IMR-90 (cell line): Measurements from ENCODE around the gene FNDC3B. TPM values are rescaled to one million over a fixed set of nuclear protein-coding genes. Genes with fewer than 3 reads are reported as not detected.

Experiments
- ATAC-seq: fragments of 200-7000 bp; cut with Tn5 transposase; 2 replicates; pipeline ENCODE4 v1.9.1; 2020; ENCODE audit warnings: low read depth, mild to moderate bottlenecking, moderate library complexity
- BruUV-seq: library from RNA; stranded (reverse); fragments of 400-500 nt; replicated peaks from 2 replicates; lab custom pipeline; 2021; lab: Mats Ljungman, UMichigan
- CTCF ChIA-PET: fragments of 300-600 bp; formaldehyde crosslinking; extraction: SDS; loops from one replicate; lab custom pipeline; 2021; ENCODE audit warnings: antibody characterized with exemption; lab: Yijun Ruan, JAX
- POLR2A ChIA-PET: fragments of 300-600 bp; sonication (Branson Sonifier 250); formaldehyde crosslinking; loops from one replicate; lab custom pipeline; 2022; ENCODE audit warnings: antibody characterized with exemption; ENCODE audit not compliant: unreplicated experiment; lab: Charles Lee
- DNase-seq: peaks from one replicate; pipeline ENCODE4 v3.0.0; 2013
- H2AFZ ChIP-seq: replicated peaks from 2 replicates; pipeline ENCODE3; 2013; ENCODE audit warnings: low read length, mild to moderate bottlenecking; ENCODE audit not compliant: poor library complexity
- H2AK5ac ChIP-seq: 2 replicates; pipeline ENCODE4 v1.6.1; 2013; ENCODE audit warnings: low read depth, low read length, inconsistent platforms
- H2AK9ac ChIP-seq: replicated peaks from 2 replicates; pipeline ENCODE3; 2013; ENCODE audit warnings: mild to moderate bottlenecking, low read depth, low read length, moderate library complexity; ENCODE audit not compliant: poor library complexity
- H2BK120ac ChIP-seq: 2 replicates; pipeline ENCODE4 v1.6.1; 2013; ENCODE audit warnings: low read depth, low read length, inconsistent platforms
- H2BK15ac ChIP-seq: 3 replicates; pipeline ENCODE4 v1.6.1; 2013; ENCODE audit warnings: low read depth, low read length, inconsistent platforms
- H2BK20ac ChIP-seq: 2 replicates; pipeline ENCODE4 v1.6.1; 2013; ENCODE audit warnings: low read depth, mild to moderate bottlenecking, inconsistent platforms, low read length, moderate library complexity
- H2BK5ac ChIP-seq: 2 replicates; pipeline ENCODE4 v1.6.1; 2013; ENCODE audit warnings: mild to moderate bottlenecking, low read depth, low read length, inconsistent platforms; ENCODE audit not compliant: poor library complexity, severe bottlenecking
- H3K14ac ChIP-seq: replicated peaks from 2 replicates; pipeline ENCODE4 v1.6.1; 2013; ENCODE audit warnings: low read depth, low read length, inconsistent platforms
- H3K18ac ChIP-seq: 2 replicates; pipeline ENCODE4 v1.6.1; 2013; ENCODE audit warnings: low read depth, low read length, control low read depth
- H3K23ac ChIP-seq: 2 replicates; pipeline ENCODE4 v1.6.1; 2013; ENCODE audit warnings: low read depth, low read length, inconsistent platforms
- H3K27ac ChIP-seq: 2 replicates; pipeline ENCODE4 v1.5.1; 2013; ENCODE audit warnings: mild to moderate bottlenecking, control low read depth, low read length; ENCODE audit not compliant: insufficient read depth
- H3K27me3 ChIP-seq: 2 replicates; pipeline ENCODE4 v1.6.1; 2013; ENCODE audit warnings: low read length; ENCODE audit not compliant: control insufficient read depth, insufficient read depth
- H3K36me3 ChIP-seq: 2 replicates; pipeline ENCODE4 v1.6.1; 2013; ENCODE audit warnings: low read length, mixed read lengths; ENCODE audit not compliant: control insufficient read depth, insufficient read depth
- H3K4ac ChIP-seq: 2 replicates; pipeline ENCODE4 v1.6.1; 2013; ENCODE audit warnings: low read depth, low read length, inconsistent platforms
- H3K4me1 ChIP-seq: 2 replicates; pipeline ENCODE4 v1.6.1; 2013; ENCODE audit warnings: low read length, mixed read lengths; ENCODE audit not compliant: control insufficient read depth, insufficient read depth
- H3K4me2 ChIP-seq: 2 replicates; pipeline ENCODE4 v1.6.1; 2013; ENCODE audit warnings: low read depth, mild to moderate bottlenecking, control low read depth, low read length, moderate library complexity
- H3K4me3 ChIP-seq: 2 replicates; pipeline ENCODE4 v1.5.1; 2013; ENCODE audit warnings: low read depth, mild to moderate bottlenecking, control low read depth, low read length, moderate library complexity; ENCODE audit not compliant: insufficient read depth
- H3K56ac ChIP-seq: 2 replicates; pipeline ENCODE4 v1.6.1; 2013; ENCODE audit warnings: low read length, inconsistent platforms; ENCODE audit not compliant: insufficient read depth; ENCODE audit errors: extremely low read depth
- H3K79me1 ChIP-seq, 2 experiments: 2 replicates each; pipeline ENCODE4 v1.6.1; 2013; ENCODE audit warnings: low read length in 2 of 2, inconsistent platforms in 1 of 2, low read depth in 1 of 2
- H3K9ac ChIP-seq: 2 replicates; pipeline ENCODE4 v1.6.1; 2013; ENCODE audit warnings: low read depth, low read length, control low read depth
- H3K9me1 ChIP-seq: 2 replicates; pipeline ENCODE4 v1.6.1; 2013; ENCODE audit warnings: low read length, inconsistent platforms; ENCODE audit not compliant: insufficient read depth
- H3K9me3 ChIP-seq: 2 replicates; pipeline ENCODE4 v1.6.1; 2013; ENCODE audit warnings: low read length; ENCODE audit not compliant: control insufficient read depth, insufficient read depth
- H4K20me1 ChIP-seq: 2 replicates; pipeline ENCODE4 v1.6.1; 2013; ENCODE audit warnings: low read length, inconsistent platforms; ENCODE audit not compliant: insufficient read depth
- H4K5ac ChIP-seq: 2 replicates; pipeline ENCODE4 v1.6.1; 2013; ENCODE audit warnings: mild to moderate bottlenecking, low read depth, low read length, control low read depth
- H4K8ac ChIP-seq, 2 experiments: 2 replicates each; pipeline ENCODE4 v1.6.1; 2013; ENCODE audit warnings: low read depth in 2 of 2, low read length in 2 of 2, control low read depth in 1 of 2, inconsistent platforms in 1 of 2
- H4K91ac ChIP-seq: 2 replicates; pipeline ENCODE4 v1.6.1; 2013; ENCODE audit warnings: low read depth, low read length, inconsistent platforms; ENCODE audit not compliant: insufficient read depth
- MAFK ChIP-seq: IDR thresholded peaks from 2 replicates; pipeline ENCODE4 v1.6.1; 2012; ENCODE audit warnings: low read depth, low read length, improper control_type of control experiment
- WGBS, 2 experiments: methylation state at CpG; one replicate each; pipeline versions ENCODE4 v1.1.5 to v1.1.7; 2013; ENCODE audit warnings: missing lambda C conversion rate in 2 of 2; ENCODE audit not compliant: insufficient read length in 1 of 2; ENCODE audit errors: extremely low coverage in 2 of 2; 5-methylcytosine and 5-hydroxymethylcytosine counted together
- dilution Hi-C: fragments of 300-500 bp; cut with HindIII; formaldehyde crosslinking; loops from one replicate; pipeline ENCODE4 v1.14.3; 2018; ENCODE audit warnings: low sequenced_read_pairs; ENCODE audit not compliant: unreplicated experiment
- in situ Hi-C: fragments of 300-500 bp; cut with MboI; formaldehyde crosslinking; loops from 3 replicates; pipeline ENCODE4 v1.14.3; 2019; ENCODE audit warnings: low sequenced_read_pairs, inconsistent platforms, mixed read lengths
- intact Hi-C: fragments of 100-400 bp; cut with micrococcal nuclease; formaldehyde crosslinking; loops from 2 replicates; pipeline ENCODE4 v1.10.0; 2022
- polyA plus RNA-seq, 3 experiments: library from polyadenylated mRNA; depleted of rRNA; stranded (reverse); fragments of >200 nt; gene quantifications; 2 replicates each; pipeline ENCODE4 v1.2.3, GENCODE V29; 2012; ENCODE audit warnings: low replicate concordance in 1 of 3
- total RNA-seq: library from RNA; depleted of rRNA; stranded (reverse); fragments of >200 nt; gene quantifications from 2 replicates; pipeline ENCODE4 v1.2.3, GENCODE V29; 2012

The FNDC3B gene
- total and polyA plus RNA-seq, 2 of the 4 experiments (the other 2 are of a cell fraction), result 23.9 to 150 TPM

- in situ Hi-C loops (no loop called here), intact Hi-C loops (no loop called here), dilution Hi-C loops (no loop called here)
- Histone ChIP-seq H3K27me3 (no peaks in the 10 kb centered on the region), H3K27ac (no peak overlapping the region), H3K9me1 (peaks cover 3% of the 10 kb centered on the region; the same call in 1 of the 2 replicates), H4K8ac (no peak overlapping the region), H4K5ac (no peak overlapping the region), H3K9me3 (no peaks in the 10 kb centered on the region), H3K23ac (no peak overlapping the region), H2AK9ac (no peak overlapping the region), H3K36me3 (no peaks in the 10 kb centered on the region; the same call in 1 of the 2 replicates), H2AFZ (no peak overlapping the region), H3K9ac (no peak overlapping the region), H2BK5ac (no peak overlapping the region), H3K14ac (no peak overlapping the region), H4K20me1 (no peaks in the 10 kb centered on the region), H3K56ac (no peak overlapping the region), H2BK15ac (no peak overlapping the region), H4K91ac (no peak overlapping the region), H2BK20ac (no peak overlapping the region), H2BK120ac (no peak overlapping the region), H3K4ac (no peak overlapping the region), H3K4me1 (no peaks in the 10 kb centered on the region), H3K18ac (no peak overlapping the region), H3K4me3 (no peak overlapping the region), H3K79me1 (no peaks in the 10 kb centered on the region), H3K4me2 (no peak overlapping the region), H2AK5ac (no peak overlapping the region)
- ATAC-seq (no peak), DNase-seq (no peak)
- no peak for TF ChIP-seq MAFK
- ChIA-PET POLR2A (no interaction called here), CTCF (no interaction called here)
- no CpG with 5 or more reads among the region's 3 CpGs for WGBS, 2 experiments
- no TSS peak for BruUV-seq
These were observed 368.5 kb downstream of the FNDC3B start for GRCh38 chr3:172407872-172408271.
